Measurements from ENCODE around the gene TAAR1. TPM values are rescaled to one million over a fixed set of nuclear protein-coding genes. Genes with fewer than 3 reads are reported as not detected.
"Not testable (repeated sequence)": the region's sequence is repeated elsewhere in the genome, so short reads cannot be mapped to it uniquely, and the experiment has no call there.

TAAR1 gene
- total RNA-seq, 4 donors from 2014 or later: not detected

GRCh38 chr6:132612449-132613108 is 46.4 kb downstream of the TAAR1 start:
- Histone ChIP-seq H3K27ac (no peak overlapping the region), H3K4me1 (no peaks in the 10 kb centered on the region), H3K9me3 (no peaks in the 10 kb centered on the region), H3K36me3 (no peaks in the 10 kb centered on the region), H3K4me3 (no peak overlapping the region), H3K27me3 (no peaks in the 10 kb centered on the region)
- 53 to 56% methylated on average over 3 to 4 of the region's 4 CpGs for WGBS, 2 donors (ENCODE audit: low coverage in 1 of 2)
- TF ChIP-seq EP300 (IDR thresholded peaks at IDR 0.05) (no peak), POLR2AphosphoS5 (IDR thresholded peaks at IDR 0.05) (no peak), POLR2A (IDR thresholded peaks at IDR 0.05) (no peak)
- TF ChIP-seq, protein P1, sequence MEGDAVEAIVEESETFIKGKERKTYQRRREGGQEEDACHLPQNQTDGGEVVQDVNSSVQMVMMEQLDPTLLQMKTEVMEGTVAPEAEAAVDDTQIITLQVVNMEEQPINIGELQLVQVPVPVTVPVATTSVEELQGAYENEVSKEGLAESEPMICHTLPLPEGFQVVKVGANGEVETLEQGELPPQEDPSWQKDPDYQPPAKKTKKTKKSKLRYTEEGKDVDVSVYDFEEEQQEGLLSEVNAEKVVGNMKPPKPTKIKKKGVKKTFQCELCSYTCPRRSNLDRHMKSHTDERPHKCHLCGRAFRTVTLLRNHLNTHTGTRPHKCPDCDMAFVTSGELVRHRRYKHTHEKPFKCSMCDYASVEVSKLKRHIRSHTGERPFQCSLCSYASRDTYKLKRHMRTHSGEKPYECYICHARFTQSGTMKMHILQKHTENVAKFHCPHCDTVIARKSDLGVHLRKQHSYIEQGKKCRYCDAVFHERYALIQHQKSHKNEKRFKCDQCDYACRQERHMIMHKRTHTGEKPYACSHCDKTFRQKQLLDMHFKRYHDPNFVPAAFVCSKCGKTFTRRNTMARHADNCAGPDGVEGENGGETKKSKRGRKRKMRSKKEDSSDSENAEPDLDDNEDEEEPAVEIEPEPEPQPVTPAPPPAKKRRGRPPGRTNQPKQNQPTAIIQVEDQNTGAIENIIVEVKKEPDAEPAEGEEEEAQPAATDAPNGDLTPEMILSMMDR (IDR thresholded peaks at IDR 0.05): no peak
- no peak for ATAC-seq

DNA sequence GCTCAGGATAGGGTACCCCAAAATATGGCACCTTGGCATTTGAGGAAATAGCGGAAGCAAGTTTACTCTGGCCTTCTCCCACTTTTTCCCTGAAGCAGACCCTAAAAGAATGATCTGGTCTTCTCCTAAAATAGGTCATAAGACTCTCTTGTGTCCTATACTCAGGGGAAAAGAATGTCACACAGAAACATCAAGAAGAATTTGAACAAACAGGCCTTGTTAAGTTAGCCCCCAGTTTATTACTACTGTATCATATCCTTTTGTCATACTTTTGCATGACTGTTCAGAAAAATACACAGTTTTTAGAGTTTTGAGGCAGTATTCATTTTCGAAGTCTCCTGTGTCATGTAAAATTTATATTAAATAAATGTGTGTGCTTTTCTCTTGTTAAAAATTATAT is 47.4 kb downstream of the TAAR1 start:
- ATAC-seq: no peak
- Histone ChIP-seq H3K4me1 (no peaks in the 10 kb centered on the region), H3K27me3 (no peaks in the 10 kb centered on the region), H3K36me3 (no peaks in the 10 kb centered on the region), H3K4me3 (no peak overlapping the region), H3K9me3 (no peaks in the 10 kb centered on the region), H3K27ac (no peak overlapping the region)
- 81 to 82% methylated on average over 2 of the region's 2 CpGs for WGBS, 2 donors (ENCODE audit: low coverage in 1 of 2)
- TF ChIP-seq EP300 (IDR thresholded peaks at IDR 0.05) (no peak), POLR2A (IDR thresholded peaks at IDR 0.05) (no peak), POLR2AphosphoS5 (IDR thresholded peaks at IDR 0.05) (no peak)
- TF ChIP-seq, protein P1 (IDR thresholded peaks at IDR 0.05): no peak

GRCh38 chr6:132607544-132608233 is 51.3 kb downstream of the TAAR1 start:
- no peak for TF ChIP-seq EP300 (IDR thresholded peaks at IDR 0.05)
- ATAC-seq: no peak
- WGBS, 2 donors (ENCODE audit: low coverage in 1 of 2): 85 to 92% methylated on average over 5 of the region's 5 CpGs
- H3K27me3 ChIP-seq: no peaks in the 10 kb centered on the region
- H3K36me3 ChIP-seq: no peaks in the 10 kb centered on the region
- H3K9me3 ChIP-seq: no peaks in the 10 kb centered on the region
- no peaks in the 10 kb centered on the region for H3K4me1 ChIP-seq
- H3K27ac ChIP-seq: no peak overlapping the region
- H3K4me3 ChIP-seq: no peak overlapping the region

GRCh38 chr6:132604635-132605152 is 54.3 kb downstream of the TAAR1 start:
- H3K27ac ChIP-seq: no peak overlapping the region
- no peak for TF ChIP-seq POLR2AphosphoS5 (IDR thresholded peaks at IDR 0.05)
- no peak for TF ChIP-seq EP300 (IDR thresholded peaks at IDR 0.05)
- TF ChIP-seq, protein P1 (IDR thresholded peaks at IDR 0.05): no peak
- no peak for TF ChIP-seq POLR2A (IDR thresholded peaks at IDR 0.05)
- no peaks in the 10 kb centered on the region for H3K36me3 ChIP-seq
- no peaks in the 10 kb centered on the region for H3K4me1 ChIP-seq
- H3K9me3 ChIP-seq: no peaks in the 10 kb centered on the region
- WGBS, 2 donors (ENCODE audit: low coverage in 1 of 2): 73 to 82% methylated on average over 2 to 8 of the region's 8 CpGs
- H3K27me3 ChIP-seq: no peaks in the 10 kb centered on the region
- H3K4me3 ChIP-seq: no peak overlapping the region
- no peak for ATAC-seq

DNA sequence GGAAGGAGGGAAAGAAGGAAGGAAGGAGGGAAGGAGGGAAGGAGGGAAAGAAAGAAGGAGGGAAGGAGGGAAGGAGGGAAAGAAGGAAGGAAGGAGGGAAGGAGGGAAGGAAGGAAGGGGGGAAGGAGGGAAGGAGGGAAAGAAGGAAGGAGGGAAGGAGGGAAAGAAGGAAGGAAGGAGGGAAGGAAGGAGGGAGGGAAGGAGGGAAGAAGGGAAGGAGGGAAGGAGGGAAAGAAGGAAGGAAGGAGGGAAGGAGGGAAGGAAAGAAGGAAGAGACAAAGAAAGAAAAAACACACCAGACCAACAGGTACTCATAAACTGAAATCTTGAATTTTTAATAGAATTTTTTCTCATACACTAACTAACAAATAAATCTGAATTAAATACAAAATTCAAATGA is 58.1 kb downstream of the TAAR1 start:
- H3K4me3 ChIP-seq, H3K27ac ChIP-seq, H3K4me1 ChIP-seq, H3K27me3 ChIP-seq, H3K36me3 ChIP-seq, ATAC-seq, H3K9me3 ChIP-seq: not testable (repeated sequence)

- peaks cover 4% of the 10 kb centered on the region for H3K27me3 ChIP-seq
- WGBS, 2 donors (ENCODE audit: low coverage in 1 of 2): 91 to 92% methylated on average over 1 of the region's 3 CpGs
- H3K27ac ChIP-seq: no peak overlapping the region
- H3K4me1 ChIP-seq: no peaks in the 10 kb centered on the region
- H3K9me3 ChIP-seq: no peaks in the 10 kb centered on the region
- no peak for ATAC-seq
- no peak overlapping the region for H3K4me3 ChIP-seq
- H3K36me3 ChIP-seq: no peaks in the 10 kb centered on the region
- TF ChIP-seq POLR2AphosphoS5 (IDR thresholded peaks at IDR 0.05) (no peak), EP300 (IDR thresholded peaks at IDR 0.05) (no peak), POLR2A (IDR thresholded peaks at IDR 0.05) (no peak)
- TF ChIP-seq, protein P1 (IDR thresholded peaks at IDR 0.05): no peak
Measured at GRCh38 chr6:132598473-132598872, 60.5 kb downstream of the TAAR1 start.
